Fibroblast of upper back skin (primary cell): Measurements from ENCODE around the gene GRIA1.

Experiments used
- DNase-seq: peaks from one replicate; pipeline ENCODE4 v3.0.0-alpha.2; 2013

The GRIA1 gene

GRCh38 chr5:153500178-153500577 lies 9.7 kb downstream of the GRIA1 start:
- peak; percentile 43 for DNase-seq

- DNase-seq = no peak
These were observed 14.3 kb downstream of the GRIA1 start for GRCh38 chr5:153504726-153505125.

GRCh38 chr5:153508700-153509099 lies 18.2 kb downstream of the GRIA1 start:
- DNase-seq = no peak

- DNase-seq = no peak
These were observed 21.2 kb downstream of the GRIA1 start for GRCh38 chr5:153511622-153512021.

GRCh38 chr5:153513156-153513555 lies 22.7 kb downstream of the GRIA1 start:
- peak; percentile 90 for DNase-seq

- peak; percentile 86 for DNase-seq
These were observed 24.8 kb downstream of the GRIA1 start for GRCh38 chr5:153515301-153515700.

GRCh38 chr5:153516504-153517240 lies 26.2 kb downstream of the GRIA1 start:
- no peak for DNase-seq

- DNase-seq = peak; percentile 28
These were observed 26.8 kb downstream of the GRIA1 start for GRCh38 chr5:153517241-153517611.

- no peak for DNase-seq
These were observed 29.7 kb downstream of the GRIA1 start for GRCh38 chr5:153520137-153520536.

- DNase-seq = peak; percentile 64
These were observed 30.5 kb downstream of the GRIA1 start for GRCh38 chr5:153520952-153521351.

- DNase-seq = peak; percentile 63
These were observed 32.7 kb downstream of the GRIA1 start for GRCh38 chr5:153523211-153523610.

- DNase-seq = peak; percentile 79
These were observed 33.4 kb downstream of the GRIA1 start for GRCh38 chr5:153523831-153524230.

GRCh38 chr5:153525536-153525935 lies 35.1 kb downstream of the GRIA1 start:
- no peak for DNase-seq

- no peak for DNase-seq
These were observed 40.1 kb downstream of the GRIA1 start for GRCh38 chr5:153530357-153531143.

GRCh38 chr5:153533546-153533945 lies 43.1 kb downstream of the GRIA1 start:
- DNase-seq = no peak

- peak; percentile 49 for DNase-seq
These were observed 43.6 kb downstream of the GRIA1 start for GRCh38 chr5:153534102-153534501.

GRCh38 chr5:153537207-153537606 lies 46.7 kb downstream of the GRIA1 start:
- DNase-seq = no peak

- DNase-seq = no peak
These were observed 49.5 kb downstream of the GRIA1 start for GRCh38 chr5:153539983-153540382.

GRCh38 chr5:153542536-153542935 lies 52.1 kb downstream of the GRIA1 start:
- DNase-seq = peak; percentile 60

GRCh38 chr5:153543288-153543687 lies 52.8 kb downstream of the GRIA1 start:
- no peak for DNase-seq

- peak; percentile 73 for DNase-seq
These were observed 53.5 kb downstream of the GRIA1 start for GRCh38 chr5:153543959-153544470.

- DNase-seq = no peak
These were observed 54.2 kb downstream of the GRIA1 start for GRCh38 chr5:153544706-153545105.

GRCh38 chr5:153546566-153546965 lies 56.1 kb downstream of the GRIA1 start:
- DNase-seq = peak; percentile 66

GRCh38 chr5:153551537-153552079 lies 61.1 kb downstream of the GRIA1 start:
- peak; percentile 100 for DNase-seq
